Measurements from ENCODE around the gene PYGO2. TPM values are rescaled to one million over a fixed set of nuclear protein-coding genes. Genes with fewer than 3 reads are reported as not detected.

The PYGO2 gene
- total RNA-seq, 4 donors from 2014 or later, result 19.1 to 40.1 (median 25.7) TPM

GRCh38 chr1:155000411-155000725 lies 38.8 kb upstream of the PYGO2 start:
- TF ChIP-seq EP300 (IDR thresholded peaks at IDR 0.05) (no peak), POLR2A (IDR thresholded peaks at IDR 0.05) (no peak), POLR2AphosphoS5 (IDR thresholded peaks at IDR 0.05) (no peak)
- TF ChIP-seq, protein P1, sequence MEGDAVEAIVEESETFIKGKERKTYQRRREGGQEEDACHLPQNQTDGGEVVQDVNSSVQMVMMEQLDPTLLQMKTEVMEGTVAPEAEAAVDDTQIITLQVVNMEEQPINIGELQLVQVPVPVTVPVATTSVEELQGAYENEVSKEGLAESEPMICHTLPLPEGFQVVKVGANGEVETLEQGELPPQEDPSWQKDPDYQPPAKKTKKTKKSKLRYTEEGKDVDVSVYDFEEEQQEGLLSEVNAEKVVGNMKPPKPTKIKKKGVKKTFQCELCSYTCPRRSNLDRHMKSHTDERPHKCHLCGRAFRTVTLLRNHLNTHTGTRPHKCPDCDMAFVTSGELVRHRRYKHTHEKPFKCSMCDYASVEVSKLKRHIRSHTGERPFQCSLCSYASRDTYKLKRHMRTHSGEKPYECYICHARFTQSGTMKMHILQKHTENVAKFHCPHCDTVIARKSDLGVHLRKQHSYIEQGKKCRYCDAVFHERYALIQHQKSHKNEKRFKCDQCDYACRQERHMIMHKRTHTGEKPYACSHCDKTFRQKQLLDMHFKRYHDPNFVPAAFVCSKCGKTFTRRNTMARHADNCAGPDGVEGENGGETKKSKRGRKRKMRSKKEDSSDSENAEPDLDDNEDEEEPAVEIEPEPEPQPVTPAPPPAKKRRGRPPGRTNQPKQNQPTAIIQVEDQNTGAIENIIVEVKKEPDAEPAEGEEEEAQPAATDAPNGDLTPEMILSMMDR (IDR thresholded peaks at IDR 0.05), result no peak
- Histone ChIP-seq H3K36me3 (no peaks in the 10 kb centered on the region), H3K27me3 (no peaks in the 10 kb centered on the region), H3K4me3 (peak overlapping the region; percentile 76 to 89), H3K4me1 (peaks cover 6 to 45% (median 26%) of the 10 kb centered on the region in 3 donors), H3K27ac (peak overlapping the region; percentile 88 to 97 (median 96)), H3K9me3 (no peaks in the 10 kb centered on the region)
- no peak for ATAC-seq
- no CpG with 5 or more reads among the region's 13 CpGs for WGBS, 2 donors (ENCODE audit: low coverage in 1 of 2)

DNA sequence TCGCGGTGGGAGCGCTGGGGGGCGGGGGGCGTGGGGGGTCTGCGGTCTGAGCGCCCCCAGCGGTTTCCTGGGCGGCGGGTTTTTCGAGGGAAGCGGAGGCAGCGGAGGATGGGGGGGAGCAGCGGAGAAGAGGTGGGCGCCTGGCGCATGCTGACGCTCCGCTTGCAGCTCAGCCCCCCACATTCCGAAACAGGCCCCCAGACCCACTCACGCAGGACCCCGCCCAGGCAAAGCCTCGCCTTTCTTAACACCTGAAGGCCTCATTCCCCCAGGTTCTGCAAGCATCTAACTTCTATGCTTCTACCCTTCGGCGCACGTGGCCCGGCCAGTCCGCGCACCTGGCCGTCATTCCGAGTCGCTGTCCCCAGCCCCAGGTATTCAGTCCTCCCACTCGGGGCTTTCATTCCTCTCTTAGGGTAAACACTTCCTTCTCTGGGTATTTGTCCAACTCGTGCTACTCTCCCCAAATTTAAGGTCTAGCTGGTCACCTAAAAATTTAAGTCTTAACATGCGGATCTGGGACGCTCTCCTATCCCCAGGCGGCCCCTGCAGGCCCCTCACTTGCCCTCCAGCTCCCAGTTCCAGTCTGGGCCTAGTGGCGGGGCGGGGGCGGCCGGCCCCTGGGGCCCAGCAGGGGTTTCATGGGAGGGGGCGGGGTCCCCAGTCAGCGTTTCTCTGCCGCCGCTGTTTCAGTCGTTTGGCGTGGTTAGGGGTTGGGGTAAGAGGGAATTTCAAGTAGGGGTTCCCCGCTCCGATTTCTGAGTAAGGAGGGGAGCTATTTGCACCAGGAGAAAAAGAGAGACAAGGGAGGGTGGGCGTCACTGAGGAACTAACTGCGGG lies 38.2 kb upstream of the PYGO2 start:
- no peaks in the 10 kb centered on the region for H3K27me3 ChIP-seq
- peak overlapping the region; percentile 76 to 89 for H3K4me3 ChIP-seq
- H3K27ac ChIP-seq, result peak overlapping the region; percentile 88 to 97 (median 96)
- no peaks in the 10 kb centered on the region for H3K36me3 ChIP-seq
- TF ChIP-seq, protein P1 (IDR thresholded peaks at IDR 0.05), result no peak
- TF ChIP-seq POLR2AphosphoS5 (IDR thresholded peaks at IDR 0.05) (no peak), EP300 (IDR thresholded peaks at IDR 0.05) (no peak), POLR2A (IDR thresholded peaks at IDR 0.05) (no peak)
- no peak for ATAC-seq
- WGBS, 2 donors (ENCODE audit: low coverage in 1 of 2), result 1 to 4% methylated on average over 14 to 15 of the region's 50 CpGs
- peaks cover 6 to 44% (median 20%) of the 10 kb centered on the region in 3 donors for H3K4me1 ChIP-seq
- H3K9me3 ChIP-seq, result no peaks in the 10 kb centered on the region

- WGBS, 2 donors (ENCODE audit: low coverage in 1 of 2), result 18 to 34% methylated on average over 10 to 16 of the region's 40 CpGs
- Histone ChIP-seq H3K4me1 (peaks cover 3 to 38% (median 13%) of the 10 kb centered on the region in 3 donors), H3K27ac (peak overlapping the region; percentile 88 to 97 (median 96)), H3K9me3 (no peaks in the 10 kb centered on the region), H3K36me3 (no peaks in the 10 kb centered on the region), H3K27me3 (no peaks in the 10 kb centered on the region), H3K4me3 (peak overlapping the region; percentile 29 to 76)
- TF ChIP-seq EP300 (IDR thresholded peaks at IDR 0.05), result no peak
- TF ChIP-seq POLR2AphosphoS5 (IDR thresholded peaks at IDR 0.05), result no peak
- no peak for TF ChIP-seq POLR2A (IDR thresholded peaks at IDR 0.05)
- TF ChIP-seq, protein P1 (IDR thresholded peaks at IDR 0.05), result peak in 3 of 4 experiments; percentile 79 to 83 (median 81)
- ATAC-seq, result no peak
Measured at GRCh38 chr1:154998818-154999570, 37.4 kb upstream of the PYGO2 start.

GRCh38 chr1:154998201-154998780 lies 36.7 kb upstream of the PYGO2 start:
- WGBS, 2 donors (ENCODE audit: low coverage in 1 of 2), result 72 to 78% methylated on average over 4 to 13 of the region's 16 CpGs
- Histone ChIP-seq H3K27me3 (no peaks in the 10 kb centered on the region), H3K36me3 (peaks cover 0 to under 1% of the 10 kb centered on the region in 2 donors), H3K4me1 (peaks cover 3 to 37% (median 13%) of the 10 kb centered on the region in 3 donors), H3K27ac (peak overlapping the region in 2 of 4 donors; percentile 88 to 97), H3K9me3 (no peaks in the 10 kb centered on the region), H3K4me3 (no peak overlapping the region)
- ATAC-seq, result no peak
- TF ChIP-seq, protein P1 (IDR thresholded peaks at IDR 0.05), result no peak
- TF ChIP-seq EP300 (IDR thresholded peaks at IDR 0.05) (no peak), POLR2A (IDR thresholded peaks at IDR 0.05) (no peak), POLR2AphosphoS5 (IDR thresholded peaks at IDR 0.05) (no peak)

Measured in gastroesophageal sphincter (tissue), 4 donors.